ENCODE results near the gene AFG3L2. TPM values are rescaled to one million over a fixed set of nuclear protein-coding genes. Genes with fewer than 3 reads are reported as not detected.

Gene AFG3L2
- total RNA-seq, 2 donors from 2014 or later, result 45.1 to 74.1 TPM

DNA sequence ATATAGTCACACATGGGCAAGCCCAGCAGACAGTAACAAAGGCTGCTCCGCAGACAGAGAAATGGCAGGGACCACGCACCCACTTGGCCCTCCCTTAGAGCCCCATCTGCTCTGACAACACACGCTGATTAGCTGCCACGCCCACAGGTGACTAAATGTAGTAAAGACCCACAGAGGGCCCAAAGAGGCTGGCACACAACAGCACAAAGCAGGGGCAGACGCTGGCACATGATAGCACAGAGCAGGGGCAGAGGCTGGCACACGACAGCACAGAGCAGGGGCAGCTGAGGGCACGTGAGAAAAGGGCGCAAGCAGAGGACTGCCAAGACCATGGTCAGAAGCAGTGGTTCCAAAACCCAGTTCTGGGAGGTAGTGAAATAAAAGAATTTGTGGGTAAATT is 10.6 kb downstream of the AFG3L2 start:
- ATAC-seq (no peak), DNase-seq (ENCODE audit: low spot score) (no peak)
- H3K9me3 Mint-ChIP-seq, result no peaks in the 10 kb centered on the region
- peaks cover 0 to 10% of the 10 kb centered on the region in 2 donors for H3K4me1 Mint-ChIP-seq (ENCODE audit: low read depth in 2 of 2)
- no peak overlapping the region for H3K4me3 Mint-ChIP-seq
- no peaks in the 10 kb centered on the region for H3K27me3 Mint-ChIP-seq
- H3K27ac Mint-ChIP-seq, result no peak overlapping the region
- H3K36me3 Mint-ChIP-seq, result peaks cover 16% of the 10 kb centered on the region

DNA sequence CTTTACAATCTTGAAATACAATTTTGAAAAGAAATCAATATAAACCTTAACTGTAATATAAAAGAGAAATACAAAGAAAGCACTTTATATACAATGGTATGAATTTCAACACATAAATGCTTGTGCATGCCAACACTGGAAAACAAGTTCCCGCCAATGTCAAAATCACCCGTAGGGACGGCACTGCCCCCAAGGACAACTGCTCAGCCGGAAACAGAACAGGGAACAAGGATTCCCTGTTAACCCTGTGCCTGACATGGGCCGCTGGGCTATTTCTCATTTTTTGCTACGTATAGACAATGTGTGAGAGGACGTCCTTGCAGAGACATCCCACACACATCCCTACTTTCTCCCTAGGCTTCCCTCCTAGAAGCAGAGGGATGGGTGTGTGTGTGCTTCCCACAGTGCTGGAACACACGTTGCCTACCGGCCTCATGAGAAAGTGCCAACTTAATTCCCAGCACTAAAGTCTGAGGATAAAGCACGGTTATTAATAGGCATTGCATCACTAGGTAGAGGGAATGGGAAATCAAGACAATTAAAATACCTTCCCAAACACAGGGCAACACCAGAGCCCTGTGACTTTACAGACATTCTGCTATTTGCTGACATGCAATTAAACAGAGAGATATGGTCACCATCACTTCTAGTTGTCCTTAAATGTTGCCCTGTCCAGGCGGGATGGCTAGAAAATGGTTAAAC is 14.4 kb downstream of the AFG3L2 start:
- Mint-ChIP-seq H3K27ac (no peak overlapping the region), H3K4me1 (ENCODE audit: low read depth in 2 of 2) (peaks cover 0 to 6% of the 10 kb centered on the region in 2 donors), H3K27me3 (no peaks in the 10 kb centered on the region), H3K36me3 (peaks cover 25% of the 10 kb centered on the region), H3K9me3 (no peaks in the 10 kb centered on the region), H3K4me3 (no peak overlapping the region)
- ATAC-seq, result no peak
- DNase-seq (ENCODE audit: low spot score), result no peak

DNA sequence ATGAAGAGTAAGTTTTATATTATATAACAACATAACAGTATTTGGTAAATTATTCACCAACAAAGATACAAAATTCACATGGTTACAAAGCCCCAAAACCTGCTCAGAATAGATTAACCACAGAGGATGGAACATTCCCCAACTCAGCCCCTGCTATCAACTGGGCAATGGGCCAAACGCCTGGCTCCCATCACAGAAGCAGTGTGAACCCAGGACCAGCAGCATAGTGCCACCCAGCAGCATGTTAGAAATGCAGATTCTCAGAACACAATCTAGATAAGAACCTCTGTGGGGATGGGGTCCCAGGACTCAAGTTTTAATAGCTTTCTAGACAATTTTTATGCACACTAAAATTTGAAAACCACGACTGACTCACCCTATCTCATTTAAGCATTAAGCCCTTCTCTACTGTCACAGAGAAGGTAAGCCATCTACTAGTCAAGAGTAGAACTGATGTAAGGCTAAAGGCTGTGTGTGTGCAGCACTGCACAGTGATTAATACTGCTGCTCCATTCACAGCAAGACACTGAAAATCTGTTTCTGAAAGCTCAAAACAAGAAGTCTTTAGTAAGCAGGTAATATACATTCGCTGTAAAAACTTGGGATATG is 15.2 kb downstream of the AFG3L2 start:
- Mint-ChIP-seq H3K4me1 (ENCODE audit: low read depth in 2 of 2) (peaks cover 0 to 3% of the 10 kb centered on the region in 2 donors), H3K27me3 (no peaks in the 10 kb centered on the region), H3K27ac (no peak overlapping the region), H3K9me3 (no peaks in the 10 kb centered on the region), H3K4me3 (no peak overlapping the region), H3K36me3 (peaks cover 20% of the 10 kb centered on the region)
- no peak for DNase-seq (ENCODE audit: low spot score)
- ATAC-seq, result no peak

DNA sequence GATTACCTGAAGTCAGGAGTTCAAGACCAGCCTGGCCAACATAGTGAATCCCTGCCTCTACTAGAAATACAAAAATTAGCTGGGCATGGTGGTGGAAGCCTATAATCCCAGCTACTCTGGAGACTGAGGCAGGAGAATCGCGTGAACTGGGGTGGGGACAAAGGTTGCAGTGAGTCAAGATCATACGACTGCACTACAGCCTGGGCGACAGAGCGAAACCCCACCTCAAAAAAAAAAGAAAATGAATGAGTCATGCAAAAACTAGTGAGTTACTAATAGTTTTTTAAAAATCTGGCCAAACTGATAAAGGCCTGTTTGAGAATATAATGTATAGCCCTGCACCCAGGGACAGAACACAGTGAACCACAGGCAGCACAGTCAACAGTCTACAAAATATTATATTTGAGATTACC is 17.5 kb downstream of the AFG3L2 start:
- peaks cover 26% of the 10 kb centered on the region for H3K36me3 Mint-ChIP-seq
- peaks cover 0 to 5% of the 10 kb centered on the region in 2 donors for H3K4me1 Mint-ChIP-seq (ENCODE audit: low read depth in 2 of 2)
- no peak overlapping the region for H3K27ac Mint-ChIP-seq
- no peak overlapping the region for H3K4me3 Mint-ChIP-seq
- H3K27me3 Mint-ChIP-seq, result no peaks in the 10 kb centered on the region
- ATAC-seq (no peak), DNase-seq (ENCODE audit: low spot score) (no peak)
- no peaks in the 10 kb centered on the region for H3K9me3 Mint-ChIP-seq

DNA sequence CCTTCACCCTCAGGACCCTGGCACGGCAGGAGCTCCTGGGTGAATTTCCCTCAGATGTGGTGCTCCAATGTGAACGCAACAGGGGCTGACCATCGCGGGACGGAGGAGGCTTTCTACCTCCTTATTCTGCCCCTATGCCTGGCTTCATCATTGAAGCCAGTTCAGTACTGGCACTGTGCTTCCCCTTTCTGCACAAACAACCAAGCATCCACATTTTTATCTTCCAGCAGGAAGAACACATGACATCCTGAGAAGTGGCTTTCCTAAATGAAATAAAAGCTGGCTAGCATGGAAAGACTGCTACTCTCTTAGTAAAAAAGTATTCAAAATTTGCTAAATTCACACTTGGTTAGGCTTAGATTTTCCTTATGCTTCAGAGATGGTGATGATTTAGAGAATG is 24.8 kb downstream of the AFG3L2 start:
- ATAC-seq (no peak), DNase-seq (ENCODE audit: low spot score) (no peak)
- H3K36me3 Mint-ChIP-seq, result peaks cover 25% of the 10 kb centered on the region
- peaks cover 9 to 11% of the 10 kb centered on the region in 2 donors for H3K4me1 Mint-ChIP-seq (ENCODE audit: low read depth in 2 of 2)
- H3K9me3 Mint-ChIP-seq, result no peaks in the 10 kb centered on the region
- H3K27ac Mint-ChIP-seq, result no peak overlapping the region
- no peak overlapping the region for H3K4me3 Mint-ChIP-seq
- H3K27me3 Mint-ChIP-seq, result no peaks in the 10 kb centered on the region

DNA sequence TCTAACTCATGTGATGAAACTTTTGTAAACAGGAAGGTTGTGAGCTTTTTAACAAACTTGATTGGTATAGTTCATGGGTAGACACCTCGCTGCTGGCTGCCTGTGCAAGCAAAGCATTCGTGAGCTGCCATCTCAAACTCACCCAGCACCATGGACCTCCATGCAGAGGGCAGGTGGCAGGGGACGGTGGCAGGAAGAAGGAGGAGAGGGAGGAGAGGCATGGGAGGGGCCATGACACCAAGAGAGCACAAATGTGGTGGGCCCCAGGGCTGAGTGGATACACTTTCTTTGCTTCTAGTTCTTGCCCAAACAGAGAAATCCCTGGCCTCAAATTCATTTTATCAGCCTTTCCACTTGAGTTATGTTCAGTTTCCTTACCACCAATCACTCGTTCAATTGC is 29.1 kb downstream of the AFG3L2 start:
- Mint-ChIP-seq H3K36me3 (peaks cover 31% of the 10 kb centered on the region), H3K9me3 (no peaks in the 10 kb centered on the region), H3K4me1 (ENCODE audit: low read depth in 2 of 2) (peaks cover 0 to 5% of the 10 kb centered on the region in 2 donors), H3K4me3 (no peak overlapping the region), H3K27ac (no peak overlapping the region), H3K27me3 (no peaks in the 10 kb centered on the region)
- DNase-seq (ENCODE audit: low spot score), result no peak
- no peak for ATAC-seq

DNA sequence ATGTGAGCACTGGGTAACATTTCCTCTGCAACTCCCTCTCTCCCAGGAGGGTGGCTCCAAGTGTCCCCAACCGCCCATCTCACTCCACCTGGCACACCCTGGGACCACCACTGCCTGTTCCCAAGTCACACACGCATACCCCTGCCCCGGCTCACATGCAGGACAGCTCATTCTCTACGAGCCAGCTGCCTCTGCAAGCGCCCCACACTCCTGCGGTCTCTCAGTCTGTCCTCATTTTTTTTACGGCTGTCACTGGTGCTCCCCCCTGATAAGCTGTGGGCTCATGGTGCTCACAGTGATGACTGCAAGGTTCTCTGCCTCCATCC is 30.8 kb downstream of the AFG3L2 start:
- H3K4me1 Mint-ChIP-seq (ENCODE audit: low read depth in 2 of 2), result peaks cover 0 to 5% of the 10 kb centered on the region in 2 donors
- H3K27ac Mint-ChIP-seq, result no peak overlapping the region
- ATAC-seq, result no peak
- H3K27me3 Mint-ChIP-seq, result no peaks in the 10 kb centered on the region
- no peaks in the 10 kb centered on the region for H3K9me3 Mint-ChIP-seq
- DNase-seq (ENCODE audit: low spot score), result no peak
- peaks cover 40% of the 10 kb centered on the region for H3K36me3 Mint-ChIP-seq
- H3K4me3 Mint-ChIP-seq, result no peak overlapping the region

DNA sequence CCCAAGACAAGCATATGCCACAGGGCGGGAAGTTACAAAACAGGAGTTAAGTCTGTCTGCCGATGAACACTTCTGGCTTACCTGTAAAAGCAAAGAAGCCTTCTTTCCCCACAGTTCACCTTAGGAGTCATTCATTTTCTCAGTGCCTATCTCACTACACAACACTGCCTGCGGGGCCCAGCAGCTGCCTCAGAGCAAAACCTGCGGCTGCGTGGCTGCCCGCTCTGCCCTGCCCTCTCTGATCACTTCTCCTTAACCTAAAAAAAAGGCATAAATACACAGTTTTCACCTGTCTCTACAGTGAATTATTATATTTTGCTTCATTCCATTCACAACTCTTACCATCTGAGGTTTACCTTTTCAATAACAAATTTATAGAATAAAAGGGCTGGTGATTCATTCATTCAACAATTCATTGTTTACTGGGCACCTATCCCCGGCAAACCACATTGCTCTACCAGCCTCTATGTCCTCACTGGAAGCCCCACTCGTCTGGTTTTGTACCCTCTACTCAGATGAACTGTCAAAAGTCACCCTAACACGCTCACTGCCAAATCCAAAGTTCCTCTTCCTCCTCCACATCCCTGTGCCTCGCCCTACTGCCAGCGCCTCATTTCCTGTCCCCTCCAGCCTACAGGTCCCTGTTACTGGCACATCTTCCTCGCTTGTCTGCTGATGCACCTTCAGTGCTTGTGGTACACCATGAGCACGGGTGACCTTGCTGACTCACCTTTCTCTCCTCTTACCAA is 31.4 kb downstream of the AFG3L2 start:
- ATAC-seq, result no peak
- Mint-ChIP-seq H3K36me3 (peaks cover 40% of the 10 kb centered on the region), H3K27ac (no peak overlapping the region), H3K9me3 (no peaks in the 10 kb centered on the region), H3K27me3 (no peaks in the 10 kb centered on the region), H3K4me1 (ENCODE audit: low read depth in 2 of 2) (peaks cover 0 to 5% of the 10 kb centered on the region in 2 donors), H3K4me3 (no peak overlapping the region)
- no peak for DNase-seq (ENCODE audit: low spot score)

DNA sequence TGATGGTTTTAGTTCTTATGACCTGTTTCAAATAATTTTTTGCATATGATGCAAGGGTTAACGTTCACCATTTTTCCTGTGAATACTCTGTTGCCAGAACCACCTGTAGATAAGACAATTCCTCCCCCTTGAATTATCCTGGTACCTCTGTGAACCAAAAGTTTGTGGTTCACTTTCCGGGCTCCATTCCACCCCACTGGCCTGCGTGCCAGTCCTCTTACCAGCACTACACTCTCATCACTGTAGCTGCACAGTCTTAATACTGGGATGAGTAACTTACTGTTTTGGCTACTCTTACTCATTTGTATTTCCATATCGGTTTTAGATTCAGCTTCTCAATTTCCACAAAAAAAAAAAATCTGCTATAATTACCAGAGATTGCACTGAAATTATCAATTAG is 34.4 kb downstream of the AFG3L2 start:
- Mint-ChIP-seq H3K9me3 (no peaks in the 10 kb centered on the region), H3K27ac (no peak overlapping the region), H3K4me1 (ENCODE audit: low read depth in 2 of 2) (peaks cover 0 to 5% of the 10 kb centered on the region in 2 donors), H3K27me3 (no peaks in the 10 kb centered on the region), H3K36me3 (peaks cover 31% of the 10 kb centered on the region), H3K4me3 (no peak overlapping the region)
- DNase-seq (ENCODE audit: low spot score) (no peak), ATAC-seq (no peak)

DNA sequence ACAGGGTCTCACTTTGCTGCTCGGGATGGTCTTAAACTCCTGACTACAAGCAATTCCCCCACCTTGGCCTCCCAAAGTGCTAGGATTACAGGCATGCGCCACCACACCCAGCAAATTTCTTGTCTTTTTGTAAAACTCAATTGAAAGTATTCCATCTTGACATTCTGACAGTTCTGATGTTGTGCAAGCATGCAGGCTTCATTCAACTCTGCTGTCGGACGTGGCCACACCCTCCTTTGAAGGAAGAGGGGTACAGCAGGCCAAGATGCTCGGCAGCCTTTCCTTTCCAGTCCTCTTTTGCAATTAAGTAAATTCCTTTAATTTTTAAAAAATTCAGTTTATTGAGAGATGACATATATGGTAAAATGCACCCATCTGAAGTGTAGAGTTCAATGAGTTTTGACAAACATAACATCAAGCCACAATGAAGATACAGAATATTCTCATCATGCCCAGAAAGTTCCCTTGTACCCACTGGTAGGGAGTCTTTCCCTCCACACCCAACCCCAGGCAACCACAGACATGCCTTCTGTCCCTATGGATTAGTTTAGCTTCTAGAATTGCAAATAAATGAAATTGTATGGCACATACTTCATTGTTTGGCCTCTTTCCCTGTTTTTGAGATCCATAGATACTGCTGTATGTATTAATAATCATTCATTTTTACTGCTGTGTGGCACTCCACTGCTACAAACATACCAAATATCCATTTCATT is 35.9 kb downstream of the AFG3L2 start:
- no peak for DNase-seq (ENCODE audit: low spot score)
- peaks cover 32% of the 10 kb centered on the region for H3K36me3 Mint-ChIP-seq

DNA sequence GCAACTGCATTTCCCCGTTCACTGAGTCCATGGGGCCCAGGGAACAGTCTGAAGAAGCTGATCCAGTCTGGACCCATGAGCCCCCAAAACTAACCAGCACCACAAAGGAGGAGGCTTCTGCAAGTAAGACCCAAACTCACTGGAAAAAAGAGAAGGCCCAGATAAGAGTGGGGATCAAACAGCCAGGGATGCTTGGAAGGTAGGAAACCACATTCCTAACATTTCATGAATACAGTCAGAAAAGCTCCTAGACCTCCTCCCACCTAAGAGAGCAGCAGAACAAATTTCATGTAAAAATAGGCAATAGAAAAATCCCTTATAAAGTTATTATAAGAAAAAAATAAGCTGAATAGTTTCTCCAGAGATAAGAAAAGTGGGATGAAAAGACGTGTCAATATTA is 38.6 kb downstream of the AFG3L2 start:
- DNase-seq (ENCODE audit: low spot score), result no peak
- H3K27me3 Mint-ChIP-seq, result no peaks in the 10 kb centered on the region
- no peak overlapping the region for H3K4me3 Mint-ChIP-seq
- no peaks in the 10 kb centered on the region for H3K4me1 Mint-ChIP-seq (ENCODE audit: low read depth in 2 of 2)
- no peak for ATAC-seq
- H3K36me3 Mint-ChIP-seq, result peaks cover 36% of the 10 kb centered on the region
- no peak overlapping the region for H3K27ac Mint-ChIP-seq
- no peaks in the 10 kb centered on the region for H3K9me3 Mint-ChIP-seq

More for the DNA sequence above, 35.9 kb downstream of the AFG3L2 start:
- ATAC-seq, result no peak
- Mint-ChIP-seq H3K9me3 (no peaks in the 10 kb centered on the region), H3K4me1 (ENCODE audit: low read depth in 2 of 2) (peaks cover 0 to 2% of the 10 kb centered on the region in 2 donors), H3K4me3 (no peak overlapping the region), H3K27ac (no peak overlapping the region), H3K27me3 (no peaks in the 10 kb centered on the region)

DNA sequence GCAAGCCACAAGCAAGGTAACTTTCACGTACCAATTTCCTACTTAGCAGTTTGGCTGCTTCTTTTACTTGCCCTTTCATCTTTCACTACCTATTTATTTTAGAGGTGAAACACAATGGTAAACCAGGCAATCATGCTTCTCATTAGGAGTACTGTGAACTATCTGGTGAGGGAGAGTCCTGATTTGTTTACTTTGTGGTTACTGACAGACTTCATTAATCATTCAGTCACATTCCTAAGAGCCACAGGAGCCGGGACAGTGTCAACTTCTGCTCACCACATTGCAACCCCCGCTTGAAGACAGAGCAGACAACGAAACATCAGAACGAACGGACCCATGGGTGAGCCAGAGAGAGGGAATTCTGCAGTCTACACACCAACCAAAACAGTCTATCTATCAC is 40.1 kb downstream of the AFG3L2 start:
- Mint-ChIP-seq H3K27me3 (no peaks in the 10 kb centered on the region), H3K4me3 (no peak overlapping the region), H3K27ac (no peak overlapping the region), H3K9me3 (no peaks in the 10 kb centered on the region), H3K36me3 (peaks cover 21% of the 10 kb centered on the region), H3K4me1 (ENCODE audit: low read depth in 2 of 2) (no peaks in the 10 kb centered on the region)
- no peak for ATAC-seq
- no peak for DNase-seq (ENCODE audit: low spot score)

DNA sequence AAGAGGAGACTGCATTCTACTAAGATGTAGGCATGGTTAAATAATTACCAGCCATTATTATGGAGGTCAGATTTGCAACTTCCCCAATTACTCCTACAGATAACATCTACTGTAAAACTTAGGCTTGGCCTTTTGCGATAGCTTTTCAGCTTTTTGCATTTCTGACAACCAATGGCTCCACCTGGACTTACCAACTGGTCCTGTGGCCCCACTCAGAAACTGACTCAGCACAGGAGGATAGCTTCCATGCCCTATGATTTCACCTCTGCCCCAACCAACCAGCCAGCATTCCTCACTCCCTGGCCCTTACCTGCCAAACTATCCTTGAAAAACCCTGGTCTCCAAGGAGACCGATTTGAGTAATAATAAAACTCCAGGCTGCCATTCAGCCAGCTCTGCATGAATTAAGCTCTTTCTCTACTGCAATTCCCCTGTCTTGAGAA is 40.8 kb downstream of the AFG3L2 start:
- no peak overlapping the region for H3K27ac Mint-ChIP-seq
- H3K9me3 Mint-ChIP-seq, result no peaks in the 10 kb centered on the region
- peaks cover 19% of the 10 kb centered on the region for H3K36me3 Mint-ChIP-seq
- H3K27me3 Mint-ChIP-seq, result no peaks in the 10 kb centered on the region
- ATAC-seq (no peak), DNase-seq (ENCODE audit: low spot score) (no peak)
- H3K4me3 Mint-ChIP-seq, result no peak overlapping the region
- no peaks in the 10 kb centered on the region for H3K4me1 Mint-ChIP-seq (ENCODE audit: low read depth in 2 of 2)

DNA sequence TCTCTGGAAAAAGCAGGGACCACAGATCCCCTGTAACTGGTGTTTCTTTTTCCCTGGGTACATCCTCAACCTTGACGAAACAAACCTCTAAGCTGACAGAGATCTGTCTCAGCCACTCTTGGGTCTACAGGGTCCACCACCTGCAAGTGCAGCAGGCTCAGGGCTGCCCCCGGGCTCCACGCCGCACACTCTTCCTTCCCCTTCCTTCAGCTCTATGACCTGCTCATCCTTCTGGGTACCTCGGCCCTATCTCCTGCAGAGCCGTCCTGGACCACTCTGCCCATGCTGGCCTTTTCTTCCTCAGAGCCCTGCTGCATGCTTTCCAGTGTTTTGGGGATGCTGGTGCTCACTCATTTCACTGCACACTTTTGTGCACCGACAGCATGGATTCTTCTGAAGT is 41.5 kb downstream of the AFG3L2 start:
- no peak for ATAC-seq
- Mint-ChIP-seq H3K36me3 (peaks cover 19% of the 10 kb centered on the region), H3K27me3 (no peaks in the 10 kb centered on the region), H3K4me1 (ENCODE audit: low read depth in 2 of 2) (no peaks in the 10 kb centered on the region), H3K4me3 (no peak overlapping the region), H3K9me3 (no peaks in the 10 kb centered on the region), H3K27ac (no peak overlapping the region)
- DNase-seq (ENCODE audit: low spot score), result no peak

Data from natural killer cell treated with Interleukin-12 subunit alpha and Interleukin-12 subunit beta and Interleukin-15 and Interleukin-18, amount 100 ng/mL, for 72 hours (primary cell).